ENCODE results near the gene GRAP.
"Not testable (repeated sequence)": the region's sequence is repeated elsewhere in the genome, so short reads cannot be mapped to it uniquely, and the experiment has no call there.

DNA sequence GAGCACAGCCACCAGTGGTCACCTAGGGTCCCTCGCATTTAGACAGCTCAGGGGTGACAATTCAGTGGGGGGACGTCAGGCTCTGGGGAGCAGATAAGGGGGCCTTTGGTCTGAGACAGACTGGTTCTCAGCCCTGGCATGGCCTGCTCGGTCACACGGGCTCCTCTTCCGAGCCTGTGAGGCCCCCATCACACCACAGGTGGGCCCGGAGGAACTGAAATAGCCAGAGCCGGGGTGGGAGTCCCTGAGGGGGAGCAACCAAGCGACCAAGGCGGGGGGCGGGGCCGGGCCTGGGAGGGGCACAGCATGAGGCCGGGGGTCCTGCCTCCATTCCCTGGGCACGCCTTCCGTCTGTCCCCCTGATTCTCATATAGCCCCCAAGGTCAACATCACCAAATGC lies 4.4 kb downstream of the GRAP start:
- not testable (repeated sequence) for TF ChIP-seq CTCF, POLR2A, POLR2AphosphoS5 (IDR thresholded peaks at IDR 0.05)
